IMR-90 (cell line): Measurements from ENCODE around the gene BCL2. TPM values are rescaled to one million over a fixed set of nuclear protein-coding genes. Genes with fewer than 3 reads are reported as not detected.
A peak's percentile ranks its signal among the peaks of the same experiment; 100 is the strongest.

Source experiments
- ATAC-seq: fragments of 200-7000 bp; cut with Tn5 transposase; 2 replicates; pipeline ENCODE4 v1.9.1; 2020; ENCODE audit warnings: low read depth, mild to moderate bottlenecking, moderate library complexity
- BruUV-seq: library from RNA; stranded (reverse); fragments of 400-500 nt; replicated peaks from 2 replicates; lab custom pipeline; 2021; lab: Mats Ljungman, UMichigan
- CTCF ChIA-PET: fragments of 300-600 bp; formaldehyde crosslinking; extraction: SDS; loops from one replicate; lab custom pipeline; 2021; ENCODE audit warnings: antibody characterized with exemption; lab: Yijun Ruan, JAX
- POLR2A ChIA-PET: fragments of 300-600 bp; sonication (Branson Sonifier 250); formaldehyde crosslinking; loops from one replicate; lab custom pipeline; 2022; ENCODE audit warnings: antibody characterized with exemption; ENCODE audit not compliant: unreplicated experiment; lab: Charles Lee
- DNase-seq: peaks from one replicate; pipeline ENCODE4 v3.0.0; 2013
- H2AFZ ChIP-seq: replicated peaks from 2 replicates; pipeline ENCODE3; 2013; ENCODE audit warnings: low read length, mild to moderate bottlenecking; ENCODE audit not compliant: poor library complexity
- H2AK5ac ChIP-seq: 2 replicates; pipeline ENCODE4 v1.6.1; 2013; ENCODE audit warnings: low read depth, low read length, inconsistent platforms
- H2AK9ac ChIP-seq: replicated peaks from 2 replicates; pipeline ENCODE3; 2013; ENCODE audit warnings: mild to moderate bottlenecking, low read depth, low read length, moderate library complexity; ENCODE audit not compliant: poor library complexity
- H2BK120ac ChIP-seq: 2 replicates; pipeline ENCODE4 v1.6.1; 2013; ENCODE audit warnings: low read depth, low read length, inconsistent platforms
- H2BK15ac ChIP-seq: 3 replicates; pipeline ENCODE4 v1.6.1; 2013; ENCODE audit warnings: low read depth, low read length, inconsistent platforms
- H2BK20ac ChIP-seq: 2 replicates; pipeline ENCODE4 v1.6.1; 2013; ENCODE audit warnings: low read depth, mild to moderate bottlenecking, inconsistent platforms, low read length, moderate library complexity
- H2BK5ac ChIP-seq: 2 replicates; pipeline ENCODE4 v1.6.1; 2013; ENCODE audit warnings: mild to moderate bottlenecking, low read depth, low read length, inconsistent platforms; ENCODE audit not compliant: poor library complexity, severe bottlenecking
- H3K14ac ChIP-seq: replicated peaks from 2 replicates; pipeline ENCODE4 v1.6.1; 2013; ENCODE audit warnings: low read depth, low read length, inconsistent platforms
- H3K18ac ChIP-seq: 2 replicates; pipeline ENCODE4 v1.6.1; 2013; ENCODE audit warnings: low read depth, low read length, control low read depth
- H3K23ac ChIP-seq: 2 replicates; pipeline ENCODE4 v1.6.1; 2013; ENCODE audit warnings: low read depth, low read length, inconsistent platforms
- H3K27ac ChIP-seq: 2 replicates; pipeline ENCODE4 v1.5.1; 2013; ENCODE audit warnings: mild to moderate bottlenecking, control low read depth, low read length; ENCODE audit not compliant: insufficient read depth
- H3K27me3 ChIP-seq: 2 replicates; pipeline ENCODE4 v1.6.1; 2013; ENCODE audit warnings: low read length; ENCODE audit not compliant: control insufficient read depth, insufficient read depth
- H3K36me3 ChIP-seq: 2 replicates; pipeline ENCODE4 v1.6.1; 2013; ENCODE audit warnings: low read length, mixed read lengths; ENCODE audit not compliant: control insufficient read depth, insufficient read depth
- H3K4ac ChIP-seq: 2 replicates; pipeline ENCODE4 v1.6.1; 2013; ENCODE audit warnings: low read depth, low read length, inconsistent platforms
- H3K4me1 ChIP-seq: 2 replicates; pipeline ENCODE4 v1.6.1; 2013; ENCODE audit warnings: low read length, mixed read lengths; ENCODE audit not compliant: control insufficient read depth, insufficient read depth
- H3K4me2 ChIP-seq: 2 replicates; pipeline ENCODE4 v1.6.1; 2013; ENCODE audit warnings: low read depth, mild to moderate bottlenecking, control low read depth, low read length, moderate library complexity
- H3K4me3 ChIP-seq: 2 replicates; pipeline ENCODE4 v1.5.1; 2013; ENCODE audit warnings: low read depth, mild to moderate bottlenecking, control low read depth, low read length, moderate library complexity; ENCODE audit not compliant: insufficient read depth
- H3K56ac ChIP-seq: 2 replicates; pipeline ENCODE4 v1.6.1; 2013; ENCODE audit warnings: low read length, inconsistent platforms; ENCODE audit not compliant: insufficient read depth; ENCODE audit errors: extremely low read depth
- H3K79me1 ChIP-seq, 2 experiments: 2 replicates each; pipeline ENCODE4 v1.6.1; 2013; ENCODE audit warnings: low read length in 2 of 2, inconsistent platforms in 1 of 2, low read depth in 1 of 2
- H3K9ac ChIP-seq: 2 replicates; pipeline ENCODE4 v1.6.1; 2013; ENCODE audit warnings: low read depth, low read length, control low read depth
- H3K9me1 ChIP-seq: 2 replicates; pipeline ENCODE4 v1.6.1; 2013; ENCODE audit warnings: low read length, inconsistent platforms; ENCODE audit not compliant: insufficient read depth
- H3K9me3 ChIP-seq: 2 replicates; pipeline ENCODE4 v1.6.1; 2013; ENCODE audit warnings: low read length; ENCODE audit not compliant: control insufficient read depth, insufficient read depth
- H4K20me1 ChIP-seq: 2 replicates; pipeline ENCODE4 v1.6.1; 2013; ENCODE audit warnings: low read length, inconsistent platforms; ENCODE audit not compliant: insufficient read depth
- H4K5ac ChIP-seq: 2 replicates; pipeline ENCODE4 v1.6.1; 2013; ENCODE audit warnings: mild to moderate bottlenecking, low read depth, low read length, control low read depth
- H4K8ac ChIP-seq, 2 experiments: 2 replicates each; pipeline ENCODE4 v1.6.1; 2013; ENCODE audit warnings: low read depth in 2 of 2, low read length in 2 of 2, control low read depth in 1 of 2, inconsistent platforms in 1 of 2
- H4K91ac ChIP-seq: 2 replicates; pipeline ENCODE4 v1.6.1; 2013; ENCODE audit warnings: low read depth, low read length, inconsistent platforms; ENCODE audit not compliant: insufficient read depth
- BHLHE40 ChIP-seq: fragments of 150-350 bp; IDR thresholded peaks from 2 replicates; pipeline ENCODE4 v1.6.1; 2016; ENCODE audit warnings: mild to moderate bottlenecking, low read depth, low read length
- CEBPB ChIP-seq: IDR thresholded peaks from 2 replicates; pipeline ENCODE4 v1.6.1; 2012; ENCODE audit warnings: low read depth, low read length, improper control_type of control experiment
- CHD1 ChIP-seq: IDR thresholded peaks from 2 replicates; pipeline ENCODE4 v1.6.1; 2012; ENCODE audit warnings: low read depth, low read length, improper control_type of control experiment
- FOS ChIP-seq: fragments of 150-350 bp; IDR thresholded peaks from 2 replicates; pipeline ENCODE4 v1.6.1; 2016; ENCODE audit warnings: low read depth, low read length
- MAFK ChIP-seq: IDR thresholded peaks from 2 replicates; pipeline ENCODE4 v1.6.1; 2012; ENCODE audit warnings: low read depth, low read length, improper control_type of control experiment
- MAZ ChIP-seq: IDR thresholded peaks from 2 replicates; pipeline ENCODE4 v1.6.1; 2012; ENCODE audit warnings: low read depth, mild to moderate bottlenecking, low read length, improper control_type of control experiment, moderate library complexity, borderline replicate concordance
- MXI1 ChIP-seq: IDR thresholded peaks from 2 replicates; pipeline ENCODE4 v1.6.1; 2012; ENCODE audit warnings: low read depth, mild to moderate bottlenecking, low read length, moderate library complexity, borderline replicate concordance
- NFE2L2 ChIP-seq: fragments of 150-350 bp; IDR thresholded peaks from 2 replicates; pipeline ENCODE4 v1.6.1; 2016; ENCODE audit warnings: low read depth, mild to moderate bottlenecking, low read length
- POLR2A ChIP-seq: IDR thresholded peaks from 2 replicates; pipeline ENCODE4 v1.6.1; 2012; ENCODE audit warnings: mild to moderate bottlenecking, low read depth, low read length
- RAD21 ChIP-seq: IDR thresholded peaks from 2 replicates; pipeline ENCODE4 v1.6.1; 2012; ENCODE audit warnings: low read length, improper control_type of control experiment
- RCOR1 ChIP-seq: IDR thresholded peaks from 2 replicates; pipeline ENCODE4 v1.6.1; 2012; ENCODE audit warnings: mild to moderate bottlenecking, low read length, improper control_type of control experiment; ENCODE audit not compliant: insufficient replicate concordance
- RFX5 ChIP-seq: IDR thresholded peaks from 2 replicates; pipeline ENCODE4 v1.8.0; 2012; ENCODE audit warnings: low read depth, mild to moderate bottlenecking, low read length, moderate library complexity
- SMC3 ChIP-seq: fragments of 150-350 bp; IDR thresholded peaks from 2 replicates; pipeline ENCODE4 v1.6.1; 2016; ENCODE audit warnings: low read depth, mild to moderate bottlenecking, antibody characterized with exemption, low read length, moderate library complexity
- WGBS, 2 experiments: methylation state at CpG; one replicate each; pipeline versions ENCODE4 v1.1.5 to v1.1.7; 2013; ENCODE audit warnings: missing lambda C conversion rate in 2 of 2; ENCODE audit not compliant: insufficient read length in 1 of 2; ENCODE audit errors: extremely low coverage in 2 of 2; 5-methylcytosine and 5-hydroxymethylcytosine counted together
- dilution Hi-C: fragments of 300-500 bp; cut with HindIII; formaldehyde crosslinking; loops from one replicate; pipeline ENCODE4 v1.14.3; 2018; ENCODE audit warnings: low sequenced_read_pairs; ENCODE audit not compliant: unreplicated experiment
- in situ Hi-C: fragments of 300-500 bp; cut with MboI; formaldehyde crosslinking; loops from 3 replicates; pipeline ENCODE4 v1.14.3; 2019; ENCODE audit warnings: low sequenced_read_pairs, inconsistent platforms, mixed read lengths
- intact Hi-C: fragments of 100-400 bp; cut with micrococcal nuclease; formaldehyde crosslinking; loops from 2 replicates; pipeline ENCODE4 v1.10.0; 2022
- polyA plus RNA-seq, 3 experiments: library from polyadenylated mRNA; depleted of rRNA; stranded (reverse); fragments of >200 nt; gene quantifications; 2 replicates each; pipeline ENCODE4 v1.2.3, GENCODE V29; 2012; ENCODE audit warnings: low replicate concordance in 1 of 3
- total RNA-seq: library from RNA; depleted of rRNA; stranded (reverse); fragments of >200 nt; gene quantifications from 2 replicates; pipeline ENCODE4 v1.2.3, GENCODE V29; 2012
- TF ChIP-seq, protein P1 (sequence below): fragments of 150-350 bp; IDR thresholded peaks from 2 replicates; pipeline ENCODE4 v1.6.1; 2016; ENCODE audit warnings: low read depth, mild to moderate bottlenecking, low read length, moderate library complexity, borderline replicate concordance
- TF ChIP-seq, protein P2 (sequence below): conservative IDR thresholded peaks from 2 replicates; pipeline ENCODE4 v1.5.1; 2012; ENCODE audit warnings: mild to moderate bottlenecking, low read depth, low read length, improper control_type of control experiment
- TF ChIP-seq, protein P3 (sequence below): fragments of 150-350 bp; IDR thresholded peaks from 2 replicates; pipeline ENCODE4 v1.6.1; 2017; ENCODE audit warnings: mild to moderate bottlenecking, antibody characterized with exemption, low read length, low read depth

Gene BCL2
- total and polyA plus RNA-seq, 2 of the 4 experiments (the other 2 are of a cell fraction) = 0.24 to 0.54 TPM

DNA sequence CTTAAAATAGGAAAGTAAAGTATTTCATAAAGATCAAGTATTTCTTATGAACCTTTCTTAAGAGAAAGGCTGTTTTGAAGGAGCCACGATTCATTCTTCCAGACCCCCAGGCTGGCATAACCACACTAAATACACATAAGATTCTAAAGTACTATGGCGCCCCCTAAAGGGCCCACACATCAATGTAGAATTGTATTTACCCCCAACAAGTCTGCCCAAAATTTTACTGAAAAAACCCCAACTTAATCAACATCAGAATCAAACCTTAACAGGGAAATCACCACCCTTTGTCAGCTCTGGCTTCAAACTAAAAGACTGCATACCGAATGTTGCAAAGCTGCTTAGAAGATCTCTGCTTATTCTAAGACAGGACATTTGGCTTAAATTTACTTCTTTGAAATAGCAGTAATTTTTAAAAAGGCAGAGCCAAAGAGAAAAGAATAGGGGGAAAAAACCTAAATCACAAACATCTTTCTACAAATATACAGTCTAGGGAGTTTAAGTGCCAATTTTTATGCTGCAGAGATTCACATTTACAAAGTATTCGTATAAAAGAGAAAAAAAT lies 20.4 kb upstream of the BCL2 start:
- DNase-seq (peak; percentile 41), ATAC-seq (no peak)
- Histone ChIP-seq H2BK5ac (no peak overlapping the region), H2BK120ac (no peak overlapping the region), H2AK5ac (no peak overlapping the region), H4K5ac (no peak overlapping the region), H3K4me2 (no peak overlapping the region), H4K8ac (no peak overlapping the region), H3K14ac (no peak overlapping the region), H2AK9ac (no peak overlapping the region), H3K9me3 (no peaks in the 10 kb centered on the region), H3K4ac (no peak overlapping the region), H3K4me1 (peaks cover 6% of the 10 kb centered on the region), H3K18ac (no peak overlapping the region), H3K23ac (no peak overlapping the region), H2BK15ac (no peak overlapping the region), H3K4me3 (no peak overlapping the region), H4K91ac (no peak overlapping the region), H3K56ac (no peak overlapping the region), H2BK20ac (no peak overlapping the region), H3K36me3 (peaks cover 36% of the 10 kb centered on the region), H3K27me3 (no peaks in the 10 kb centered on the region), H3K9me1 (0 out of 2 replicates have a peak, but pooled peaks cover 4% of the 10 kb centered on the region), H4K20me1 (no peaks in the 10 kb centered on the region), H3K27ac (no peak overlapping the region), H3K9ac (no peak overlapping the region), H2AFZ (no peak overlapping the region), H3K79me1 (peaks cover 15 to 21% of the 10 kb centered on the region in 2 experiments)
- intact Hi-C loops (no loop called here), dilution Hi-C loops (no loop called here), in situ Hi-C loops (no loop called here)
- WGBS, 2 experiments = 0% methylated on average over 1 of the region's 4 CpGs; no CpG with 5 or more reads in 1 of the 2 experiments
- ChIA-PET POLR2A (no interaction called here), CTCF (interaction anchor here (0.7 to 2.4 kb wide), 6 partner anchors 9 to 324 kb away, joined by 3 to 6 read pairs (median 3); no protein-coding TSS in a partner anchor)
- TF ChIP-seq, protein P1, sequence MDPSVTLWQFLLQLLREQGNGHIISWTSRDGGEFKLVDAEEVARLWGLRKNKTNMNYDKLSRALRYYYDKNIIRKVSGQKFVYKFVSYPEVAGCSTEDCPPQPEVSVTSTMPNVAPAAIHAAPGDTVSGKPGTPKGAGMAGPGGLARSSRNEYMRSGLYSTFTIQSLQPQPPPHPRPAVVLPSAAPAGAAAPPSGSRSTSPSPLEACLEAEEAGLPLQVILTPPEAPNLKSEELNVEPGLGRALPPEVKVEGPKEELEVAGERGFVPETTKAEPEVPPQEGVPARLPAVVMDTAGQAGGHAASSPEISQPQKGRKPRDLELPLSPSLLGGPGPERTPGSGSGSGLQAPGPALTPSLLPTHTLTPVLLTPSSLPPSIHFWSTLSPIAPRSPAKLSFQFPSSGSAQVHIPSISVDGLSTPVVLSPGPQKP = no peak
- TF ChIP-seq SMC3 = peak; percentile 36; the same call in 1 of the 2 replicates
- no peak for TF ChIP-seq MAZ
- TF ChIP-seq BHLHE40 = no peak
- TF ChIP-seq, protein P2, sequence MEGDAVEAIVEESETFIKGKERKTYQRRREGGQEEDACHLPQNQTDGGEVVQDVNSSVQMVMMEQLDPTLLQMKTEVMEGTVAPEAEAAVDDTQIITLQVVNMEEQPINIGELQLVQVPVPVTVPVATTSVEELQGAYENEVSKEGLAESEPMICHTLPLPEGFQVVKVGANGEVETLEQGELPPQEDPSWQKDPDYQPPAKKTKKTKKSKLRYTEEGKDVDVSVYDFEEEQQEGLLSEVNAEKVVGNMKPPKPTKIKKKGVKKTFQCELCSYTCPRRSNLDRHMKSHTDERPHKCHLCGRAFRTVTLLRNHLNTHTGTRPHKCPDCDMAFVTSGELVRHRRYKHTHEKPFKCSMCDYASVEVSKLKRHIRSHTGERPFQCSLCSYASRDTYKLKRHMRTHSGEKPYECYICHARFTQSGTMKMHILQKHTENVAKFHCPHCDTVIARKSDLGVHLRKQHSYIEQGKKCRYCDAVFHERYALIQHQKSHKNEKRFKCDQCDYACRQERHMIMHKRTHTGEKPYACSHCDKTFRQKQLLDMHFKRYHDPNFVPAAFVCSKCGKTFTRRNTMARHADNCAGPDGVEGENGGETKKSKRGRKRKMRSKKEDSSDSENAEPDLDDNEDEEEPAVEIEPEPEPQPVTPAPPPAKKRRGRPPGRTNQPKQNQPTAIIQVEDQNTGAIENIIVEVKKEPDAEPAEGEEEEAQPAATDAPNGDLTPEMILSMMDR = peak; percentile 54
- TF ChIP-seq FOS = no peak
- TF ChIP-seq POLR2A = no peak
- TF ChIP-seq, protein P3, sequence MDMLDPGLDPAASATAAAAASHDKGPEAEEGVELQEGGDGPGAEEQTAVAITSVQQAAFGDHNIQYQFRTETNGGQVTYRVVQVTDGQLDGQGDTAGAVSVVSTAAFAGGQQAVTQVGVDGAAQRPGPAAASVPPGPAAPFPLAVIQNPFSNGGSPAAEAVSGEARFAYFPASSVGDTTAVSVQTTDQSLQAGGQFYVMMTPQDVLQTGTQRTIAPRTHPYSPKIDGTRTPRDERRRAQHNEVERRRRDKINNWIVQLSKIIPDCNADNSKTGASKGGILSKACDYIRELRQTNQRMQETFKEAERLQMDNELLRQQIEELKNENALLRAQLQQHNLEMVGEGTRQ = no peak
- TF ChIP-seq RCOR1 = no peak
- no peak for TF ChIP-seq RFX5
- no peak for TF ChIP-seq CEBPB
- TF ChIP-seq MAFK = no peak
- peak; percentile 52 for TF ChIP-seq RAD21
- TF ChIP-seq CHD1 = no peak
- no peak for TF ChIP-seq MXI1
- TF ChIP-seq NFE2L2 = no peak
- no TSS peak for BruUV-seq
